Measurements from ENCODE around the gene THSD4.

- TF ChIP-seq GABPA (tag; conservative IDR thresholded peaks at IDR 0.05; ENCODE audit: low read depth) = no peak
- no peak for TF ChIP-seq MAX (CRISPR knock-in tag; IDR thresholded peaks at IDR 0.05)
- TF ChIP-seq JUNB (CRISPR knock-in tag; conservative IDR thresholded peaks at IDR 0.05) = no peak
- no peak for TF ChIP-seq FOXK2 (conservative IDR thresholded peaks at IDR 0.05 in 1 of 2, IDR thresholded peaks at IDR 0.05 in 1 of 2; ENCODE audit: low read depth in 2 of 2)
- TF ChIP-seq, protein P1, sequence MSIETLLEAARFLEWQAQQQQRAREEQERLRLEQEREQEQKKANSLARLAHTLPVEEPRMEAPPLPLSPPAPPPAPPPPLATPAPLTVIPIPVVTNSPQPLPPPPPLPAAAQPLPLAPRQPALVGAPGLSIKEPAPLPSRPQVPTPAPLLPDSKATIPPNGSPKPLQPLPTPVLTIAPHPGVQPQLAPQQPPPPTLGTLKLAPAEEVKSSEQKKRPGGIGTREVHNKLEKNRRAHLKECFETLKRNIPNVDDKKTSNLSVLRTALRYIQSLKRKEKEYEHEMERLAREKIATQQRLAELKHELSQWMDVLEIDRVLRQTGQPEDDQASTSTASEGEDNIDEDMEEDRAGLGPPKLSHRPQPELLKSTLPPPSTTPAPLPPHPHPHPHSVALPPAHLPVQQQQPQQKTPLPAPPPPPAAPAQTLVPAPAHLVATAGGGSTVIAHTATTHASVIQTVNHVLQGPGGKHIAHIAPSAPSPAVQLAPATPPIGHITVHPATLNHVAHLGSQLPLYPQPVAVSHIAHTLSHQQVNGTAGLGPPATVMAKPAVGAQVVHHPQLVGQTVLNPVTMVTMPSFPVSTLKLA (conservative IDR thresholded peaks at IDR 0.05) = no peak
- TF ChIP-seq TEAD4 (IDR thresholded peaks at IDR 0.05; ENCODE audit: low read length) = no peak
- no peak for TF ChIP-seq TEAD4 (CRISPR knock-in tag; IDR thresholded peaks at IDR 0.05; ENCODE audit: borderline replicate concordance)
These were observed 3.3 kb upstream of the THSD4 start for GRCh38 chr15:71111950-71112349.
